CD8-positive, alpha-beta memory T cell (primary cell): ENCODE results near the gene STXBP3. TPM values are rescaled to one million over a fixed set of nuclear protein-coding genes. Genes with fewer than 3 reads are reported as not detected.

Source experiments
- CTCF ChIA-PET: fragments of 350-600 bp; sonication (Branson Sonifier 250); formaldehyde crosslinking; loops from one replicate; lab custom pipeline; 2021; ENCODE audit warnings: antibody characterized with exemption; lab: Charles Lee
- POLR2A ChIA-PET: fragments of 350-600 bp; sonication (Branson Sonifier 250); formaldehyde crosslinking; loops from one replicate; lab custom pipeline; 2021; ENCODE audit warnings: antibody characterized with exemption; lab: Charles Lee
- DNase-seq, 5 donors: peaks; one replicate each; pipeline versions ENCODE4 v3.0.0 to v3.0.0-alpha.2; 2020 to 2022; ENCODE audit warnings: mixed read lengths in 1 of 5
- H3K27ac ChIP-seq: one replicate; pipeline ENCODE4 v1.7.0; 2013; ENCODE audit warnings: low read depth, mild to moderate bottlenecking, low read length, moderate library complexity
- H3K27me3 ChIP-seq: 2 replicates; pipeline ENCODE4 v1.7.0; 2013; ENCODE audit warnings: low read length, mild to moderate bottlenecking; ENCODE audit not compliant: insufficient read depth, poor library complexity, severe bottlenecking
- H3K36me3 ChIP-seq: 2 replicates; pipeline ENCODE4 v1.7.0; 2013; ENCODE audit warnings: mild to moderate bottlenecking, low read length, moderate library complexity; ENCODE audit not compliant: insufficient read depth
- H3K4me1 ChIP-seq: 2 replicates; pipeline ENCODE4 v1.7.0; 2013; ENCODE audit warnings: mild to moderate bottlenecking, low read length, moderate library complexity; ENCODE audit not compliant: insufficient read depth
- H3K4me3 ChIP-seq: 2 replicates; pipeline ENCODE4 v1.7.0; 2013; ENCODE audit warnings: mild to moderate bottlenecking, low read length
- H3K9me3 ChIP-seq: 2 replicates; pipeline ENCODE4 v1.7.0; 2013; ENCODE audit warnings: mild to moderate bottlenecking, low read length
- H3K27ac Mint-ChIP-seq, 8 donors: one replicate each; pipeline ENCODE4 v1.8.0; 2020 to 2021; ENCODE audit warnings: mixed read lengths in 8 of 8, mild to moderate bottlenecking in 6 of 8, inconsistent platforms in 3 of 8, moderate library complexity in 3 of 8
- H3K27me3 Mint-ChIP-seq, 2 donors: one replicate each; pipeline ENCODE4 v1.8.0; 2020 to 2021; ENCODE audit warnings: mixed read lengths in 2 of 2, mild to moderate bottlenecking in 1 of 2, moderate library complexity in 1 of 2
- H3K36me3 Mint-ChIP-seq, 3 donors: one replicate each; pipeline ENCODE4 v1.8.0; 2020 to 2021; ENCODE audit warnings: mixed read lengths in 3 of 3, inconsistent platforms in 1 of 3, mild to moderate bottlenecking in 1 of 3
- H3K4me1 Mint-ChIP-seq, 3 donors: one replicate each; pipeline ENCODE4 v1.8.0; 2020 to 2021; ENCODE audit warnings: mixed read lengths in 3 of 3, inconsistent platforms in 1 of 3, mild to moderate bottlenecking in 1 of 3
- H3K4me3 Mint-ChIP-seq, 7 donors: one replicate each; pipeline ENCODE4 v1.8.0; 2020 to 2021; ENCODE audit warnings: mixed read lengths in 7 of 7, mild to moderate bottlenecking in 6 of 7, moderate library complexity in 4 of 7, inconsistent platforms in 2 of 7
- H3K9me3 Mint-ChIP-seq, 5 donors: one replicate each; pipeline ENCODE4 v1.8.0; 2020 to 2022; ENCODE audit warnings: mixed read lengths in 5 of 5, mild to moderate bottlenecking in 3 of 5, moderate library complexity in 2 of 5, inconsistent platforms in 1 of 5
- polyA plus RNA-seq: library from polyadenylated mRNA; unstranded; fragments of 300-500 nt; fragmentation: Illumina TruSeq; gene quantifications from one replicate; pipeline ENCODE4 v1.2.3, GENCODE V29; 2021
- total RNA-seq, 2 experiments: library from RNA; stranded (reverse); gene quantifications; one replicate each; pipeline ENCODE4 v1.2.3, GENCODE V29; 2021

The STXBP3 gene
- total and polyA plus RNA-seq, 3 experiments from 2014 or later, result 43.2 to 54.8 (median 43.3) TPM

DNA sequence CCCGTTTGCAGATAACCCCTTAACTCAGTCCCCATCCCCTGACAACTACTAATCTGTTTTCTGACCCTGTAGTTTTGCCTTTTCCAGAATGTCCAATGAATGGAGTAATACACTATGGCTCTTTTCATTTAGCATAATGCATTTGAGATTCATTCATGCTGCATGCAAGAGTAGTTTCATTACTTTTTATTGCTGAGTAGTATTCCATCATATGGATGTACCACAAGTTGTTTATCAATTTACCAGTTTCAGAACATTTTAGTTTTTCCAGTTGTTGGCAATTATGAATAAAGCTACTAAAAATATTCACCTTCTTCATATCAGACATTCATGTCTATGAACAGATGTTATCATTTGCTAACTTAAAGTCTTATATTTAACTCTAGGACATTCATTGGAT is 45.3 kb downstream of the STXBP3 start:
- Histone ChIP-seq H3K4me1 (no peaks in the 10 kb centered on the region), H3K4me3 (no peak overlapping the region), H3K27ac (no peak overlapping the region), H3K36me3 (peaks cover 24% of the 10 kb centered on the region), H3K9me3 (peaks cover 8% of the 10 kb centered on the region), H3K27me3 (no peaks in the 10 kb centered on the region)
- POLR2A ChIA-PET, result no interaction called here
- CTCF ChIA-PET, result no interaction called here
- Mint-ChIP-seq H3K36me3 (peaks cover 42 to 90% (median 47%) of the 10 kb centered on the region in 3 donors), H3K27ac (no peak overlapping the region), H3K9me3 (peaks cover 8 to 18% (median 11%) of the 10 kb centered on the region in 5 donors), H3K4me1 (peaks cover 0 to 4% (median 2%) of the 10 kb centered on the region in 3 donors), H3K4me3 (no peak overlapping the region), H3K27me3 (peaks cover 0 to 1% of the 10 kb centered on the region in 2 donors)
- no peak for DNase-seq

DNA sequence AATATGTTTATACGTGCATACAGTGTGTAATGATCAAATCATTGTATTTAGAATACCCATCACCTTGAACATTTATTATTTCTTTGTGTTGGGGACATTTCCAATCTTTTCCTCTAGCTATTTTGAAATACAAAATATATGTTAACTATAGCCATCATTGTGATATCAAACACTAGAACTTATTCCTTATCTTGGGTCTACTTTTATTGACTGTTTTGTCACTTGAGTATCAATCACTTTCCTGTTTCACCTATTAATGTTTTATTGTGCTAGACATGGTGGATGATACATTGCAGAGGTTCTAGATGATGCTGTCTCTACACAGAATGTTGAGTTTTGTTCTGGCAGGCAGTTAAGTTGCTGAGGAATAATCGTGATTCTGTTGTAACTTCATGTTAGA is 45.9 kb downstream of the STXBP3 start:
- ChIA-PET POLR2A (interaction anchor here (0.6 to 0.7 kb wide), 2 partner anchors 12 to 19 kb away, joined by 3 to 5 read pairs; no protein-coding TSS in a partner anchor), CTCF (no interaction called here)
- no peak overlapping the region for H3K4me3 Mint-ChIP-seq
- no peak for DNase-seq
- peaks cover 0 to 3% (median 2%) of the 10 kb centered on the region in 3 donors for H3K4me1 Mint-ChIP-seq
- H3K27ac ChIP-seq, result no peak overlapping the region
- H3K4me1 ChIP-seq, result no peaks in the 10 kb centered on the region
- H3K36me3 ChIP-seq, result peaks cover 24% of the 10 kb centered on the region
- peaks cover 8% of the 10 kb centered on the region for H3K9me3 ChIP-seq
- no peaks in the 10 kb centered on the region for H3K27me3 ChIP-seq
- peaks cover 8 to 16% (median 11%) of the 10 kb centered on the region in 5 donors for H3K9me3 Mint-ChIP-seq
- H3K4me3 ChIP-seq, result no peak overlapping the region
- peaks cover 0 to 1% of the 10 kb centered on the region in 2 donors for H3K27me3 Mint-ChIP-seq
- H3K27ac Mint-ChIP-seq, result no peak overlapping the region
- H3K36me3 Mint-ChIP-seq, result peaks cover 40 to 86% (median 45%) of the 10 kb centered on the region in 3 donors

DNA sequence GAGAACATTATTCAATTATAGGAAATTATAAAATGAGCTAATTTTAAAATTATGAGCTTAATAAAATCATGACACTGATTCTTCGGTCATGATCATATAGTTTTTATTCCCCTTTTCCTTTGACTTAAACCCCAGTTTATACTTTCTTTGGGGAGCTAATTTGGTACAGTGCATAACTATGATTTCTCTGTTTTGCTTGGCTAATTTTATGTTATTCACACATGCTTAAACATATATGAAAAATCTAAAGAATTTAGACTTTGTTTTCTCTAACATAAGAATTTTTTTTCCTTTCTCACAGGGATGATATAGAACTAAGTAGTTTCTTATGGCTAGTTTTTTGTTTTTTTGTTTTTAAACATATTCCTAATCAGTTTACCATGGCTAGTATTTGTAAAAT is 52.5 kb downstream of the STXBP3 start:
- H3K27me3 Mint-ChIP-seq, result no peaks in the 10 kb centered on the region
- Histone ChIP-seq H3K4me3 (no peak overlapping the region), H3K27me3 (no peaks in the 10 kb centered on the region), H3K4me1 (no peaks in the 10 kb centered on the region), H3K27ac (no peak overlapping the region), H3K36me3 (peaks cover 25% of the 10 kb centered on the region), H3K9me3 (no peaks in the 10 kb centered on the region)
- no peak overlapping the region for H3K4me3 Mint-ChIP-seq
- H3K9me3 Mint-ChIP-seq, result no peaks in the 10 kb centered on the region
- POLR2A ChIA-PET, result no interaction called here
- peaks cover 5 to 78% (median 23%) of the 10 kb centered on the region in 3 donors for H3K36me3 Mint-ChIP-seq
- CTCF ChIA-PET, result no interaction called here
- peaks cover 0 to 2% (median 1%) of the 10 kb centered on the region in 3 donors for H3K4me1 Mint-ChIP-seq
- peak overlapping the region in 1 of 8 donors; percentile 38 for H3K27ac Mint-ChIP-seq
- DNase-seq, result no peak

DNA sequence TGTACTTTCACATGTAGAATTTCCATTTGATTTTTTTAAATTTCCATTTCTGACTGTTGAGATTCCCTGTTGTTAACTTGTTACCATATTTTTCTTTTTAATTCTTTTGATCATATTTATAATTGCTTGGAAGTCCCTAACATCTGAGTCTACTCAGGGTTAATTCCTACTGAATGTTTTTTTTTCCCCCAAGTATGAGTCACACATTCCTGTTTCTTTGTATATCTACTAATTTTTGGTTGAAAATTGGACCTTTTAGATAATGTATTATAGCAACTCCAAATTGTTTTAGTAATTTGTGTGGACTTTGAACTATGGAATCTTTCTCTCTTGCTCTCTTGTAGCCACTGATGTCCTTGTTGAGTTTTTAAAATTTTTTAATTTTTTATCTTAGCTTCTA is 54.6 kb downstream of the STXBP3 start:
- Mint-ChIP-seq H3K4me3 (no peak overlapping the region), H3K4me1 (peaks cover 0 to 2% (median 0%) of the 10 kb centered on the region in 3 donors), H3K36me3 (peaks cover 5 to 77% (median 23%) of the 10 kb centered on the region in 3 donors), H3K27me3 (no peaks in the 10 kb centered on the region), H3K9me3 (no peaks in the 10 kb centered on the region), H3K27ac (peak overlapping the region in 4 of 8 donors; percentile 1 to 79 (median 64))
- POLR2A ChIA-PET, result no interaction called here
- no peak for DNase-seq
- CTCF ChIA-PET, result no interaction called here
- Histone ChIP-seq H3K27me3 (no peaks in the 10 kb centered on the region), H3K27ac (no peak overlapping the region), H3K36me3 (peaks cover 25% of the 10 kb centered on the region), H3K9me3 (no peaks in the 10 kb centered on the region), H3K4me3 (no peak overlapping the region), H3K4me1 (no peaks in the 10 kb centered on the region)

DNA sequence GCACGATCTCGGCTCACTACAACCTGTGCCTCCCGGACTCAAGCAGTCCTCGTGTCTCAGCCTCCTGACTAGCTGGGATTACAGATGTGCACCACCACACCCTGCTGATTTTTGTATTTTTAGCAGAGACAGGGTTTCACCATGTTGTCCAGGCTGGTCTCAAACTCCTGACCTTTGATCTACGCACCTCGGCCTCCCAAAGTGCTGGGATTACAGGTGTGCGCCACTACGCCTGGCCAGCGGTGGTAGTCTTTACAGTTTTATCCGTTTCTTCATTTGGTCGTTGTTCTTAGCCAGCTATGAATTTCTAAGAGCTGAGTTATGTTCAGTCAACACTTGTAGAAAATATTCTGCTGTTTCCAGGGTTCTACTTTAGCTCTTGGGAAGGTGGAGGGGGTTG is 57.1 kb downstream of the STXBP3 start:
- Histone ChIP-seq H3K4me3 (no peak overlapping the region), H3K27me3 (no peaks in the 10 kb centered on the region), H3K4me1 (no peaks in the 10 kb centered on the region), H3K9me3 (no peaks in the 10 kb centered on the region), H3K27ac (no peak overlapping the region), H3K36me3 (peaks cover 21% of the 10 kb centered on the region)
- Mint-ChIP-seq H3K27me3 (no peaks in the 10 kb centered on the region), H3K9me3 (no peaks in the 10 kb centered on the region), H3K4me3 (no peak overlapping the region), H3K36me3 (peaks cover 5 to 81% (median 24%) of the 10 kb centered on the region in 3 donors), H3K4me1 (peaks cover 0 to 2% (median 0%) of the 10 kb centered on the region in 3 donors), H3K27ac (peak overlapping the region in 4 of 8 donors; percentile 2 to 77 (median 32))
- ChIA-PET POLR2A (no interaction called here), CTCF (no interaction called here)
- DNase-seq, result no peak

DNA sequence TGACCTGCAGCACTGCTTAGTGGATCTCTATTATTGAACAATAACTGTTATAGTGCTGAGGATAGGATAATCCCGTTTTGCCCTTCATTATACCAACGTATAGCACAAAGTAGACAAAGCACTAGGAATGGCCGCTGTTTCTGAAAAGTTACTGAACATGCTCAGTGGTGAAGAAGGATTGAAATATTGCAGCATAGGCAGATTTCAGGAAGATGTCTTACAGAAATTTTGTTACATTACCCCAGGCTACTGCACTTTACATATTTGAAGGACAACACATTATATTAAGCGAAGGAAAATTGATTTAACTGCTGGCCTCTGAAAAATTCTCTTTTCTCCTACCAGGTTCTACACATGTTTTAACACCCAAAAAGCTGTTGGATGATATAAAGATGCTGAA is 62.0 kb downstream of the STXBP3 start:
- Mint-ChIP-seq H3K27ac (peak overlapping the region in 2 of 8 donors; percentile 15 to 38), H3K4me1 (no peaks in the 10 kb centered on the region), H3K36me3 (peaks cover 3 to 66% (median 13%) of the 10 kb centered on the region in 3 donors), H3K4me3 (no peak overlapping the region), H3K9me3 (no peaks in the 10 kb centered on the region), H3K27me3 (no peaks in the 10 kb centered on the region)
- ChIA-PET POLR2A (no interaction called here), CTCF (no interaction called here)
- no peaks in the 10 kb centered on the region for H3K27me3 ChIP-seq
- no peak overlapping the region for H3K27ac ChIP-seq
- peaks cover 12% of the 10 kb centered on the region for H3K36me3 ChIP-seq
- no peaks in the 10 kb centered on the region for H3K4me1 ChIP-seq
- no peak overlapping the region for H3K4me3 ChIP-seq
- no peak for DNase-seq
- H3K9me3 ChIP-seq, result no peaks in the 10 kb centered on the region

DNA sequence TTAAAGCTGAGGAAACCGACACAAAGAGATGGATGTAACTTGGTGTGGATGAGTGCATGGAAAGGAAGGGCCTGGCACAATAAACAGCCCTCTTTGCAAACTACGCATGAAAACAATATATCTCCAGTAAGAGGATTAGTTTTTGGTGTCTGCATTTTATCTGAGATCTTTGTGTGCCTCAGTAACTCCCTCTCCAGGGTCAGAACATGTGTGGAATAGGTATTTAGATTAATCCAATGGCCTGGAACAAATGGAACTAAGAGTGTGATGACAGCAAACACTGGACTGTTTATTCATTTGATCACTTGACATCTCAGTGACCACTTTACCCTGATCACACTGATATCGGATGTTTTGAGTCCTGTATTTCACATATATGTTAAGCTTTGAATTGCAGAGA is 65.1 kb downstream of the STXBP3 start:
- no peaks in the 10 kb centered on the region for H3K9me3 ChIP-seq
- no peaks in the 10 kb centered on the region for H3K36me3 ChIP-seq
- Mint-ChIP-seq H3K4me1 (no peaks in the 10 kb centered on the region), H3K4me3 (no peak overlapping the region), H3K27me3 (no peaks in the 10 kb centered on the region), H3K9me3 (no peaks in the 10 kb centered on the region), H3K36me3 (peaks cover 3 to 38% (median 6%) of the 10 kb centered on the region in 3 donors), H3K27ac (peak overlapping the region in 1 of 8 donors; percentile 41)
- POLR2A ChIA-PET, result no interaction called here
- no peak overlapping the region for H3K27ac ChIP-seq
- DNase-seq, result no peak
- CTCF ChIA-PET, result no interaction called here
- H3K27me3 ChIP-seq, result no peaks in the 10 kb centered on the region
- H3K4me1 ChIP-seq, result no peaks in the 10 kb centered on the region
- no peak overlapping the region for H3K4me3 ChIP-seq

DNA sequence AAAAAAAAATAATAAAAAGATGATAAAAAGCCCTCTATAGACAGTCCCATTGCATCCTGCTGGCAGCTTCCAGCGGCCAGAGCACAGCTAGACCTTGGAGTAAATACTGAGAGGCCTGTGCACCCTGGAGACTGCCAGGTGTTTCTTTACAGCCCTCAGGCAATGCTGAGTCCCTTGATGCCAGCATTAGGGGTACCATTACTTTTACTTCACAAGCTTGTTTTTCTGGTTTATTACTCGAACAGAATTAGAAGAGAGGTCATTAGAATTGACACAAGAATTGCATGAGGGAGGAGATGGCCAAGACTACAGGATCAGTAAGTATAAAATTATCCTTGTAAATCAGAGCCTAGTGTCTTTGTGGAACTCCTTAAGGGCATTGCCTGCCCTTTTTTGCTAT is 66.9 kb downstream of the STXBP3 start:
- ChIA-PET POLR2A (interaction anchor here (0.6 kb wide), 1 partner anchor 205 kb away, joined by 4 read pairs; no protein-coding TSS in a partner anchor), CTCF (interaction anchor here (1.0 to 1.2 kb wide), 2 partner anchors 13 to 15 kb away, joined by 3 to 4 read pairs; no protein-coding TSS in a partner anchor)
- H3K27ac Mint-ChIP-seq, result no peak overlapping the region
- H3K27ac ChIP-seq, result no peak overlapping the region
- no peaks in the 10 kb centered on the region for H3K27me3 ChIP-seq
- H3K4me3 Mint-ChIP-seq, result no peak overlapping the region
- peaks cover 3 to 27% (median 4%) of the 10 kb centered on the region in 3 donors for H3K36me3 Mint-ChIP-seq
- no peaks in the 10 kb centered on the region for H3K9me3 ChIP-seq
- no peak for DNase-seq
- no peaks in the 10 kb centered on the region for H3K9me3 Mint-ChIP-seq
- no peaks in the 10 kb centered on the region for H3K4me1 Mint-ChIP-seq
- peaks cover 1 to 4% of the 10 kb centered on the region in 2 donors for H3K27me3 Mint-ChIP-seq
- no peak overlapping the region for H3K4me3 ChIP-seq
- no peaks in the 10 kb centered on the region for H3K4me1 ChIP-seq
- no peaks in the 10 kb centered on the region for H3K36me3 ChIP-seq
